Urinary bladder (tissue), 4 donors: ENCODE data around the gene RPE65. TPM values are rescaled to one million over a fixed set of nuclear protein-coding genes. Genes with fewer than 3 reads are reported as not detected.

ENCODE experiments used
- DNase-seq: peaks from one replicate; pipeline ENCODE4 v3.0.0-alpha.2; 2015; ENCODE audit errors: extremely low spot score
- H3K27ac ChIP-seq: one replicate; pipeline ENCODE4 v1.5.1; 2013; ENCODE audit warnings: low read depth, mild to moderate bottlenecking, moderate library complexity
- H3K36me3 ChIP-seq: one replicate; pipeline ENCODE4 v1.6.1; 2013; ENCODE audit warnings: mild to moderate bottlenecking, moderate library complexity; ENCODE audit not compliant: insufficient read depth
- H3K4me1 ChIP-seq: one replicate; pipeline ENCODE4 v1.6.1; 2013; ENCODE audit warnings: mild to moderate bottlenecking, moderate library complexity; ENCODE audit not compliant: insufficient read depth
- H3K4me3 ChIP-seq: one replicate; pipeline ENCODE4 v1.5.1; 2013; ENCODE audit warnings: low read depth, low read length
- WGBS: extraction: QIAGEN DNeasy Blood & Tissue Kit; methylation state at CpG from one replicate; pipeline ENCODE4 v1.1.7; 2013; 5-methylcytosine and 5-hydroxymethylcytosine counted together
- polyA plus RNA-seq: library from polyadenylated mRNA; stranded (reverse); fragments of 200-250 nt; gene quantifications from one replicate; pipeline ENCODE4 v1.2.3, GENCODE V29; 2013
- total RNA-seq: library from RNA; depleted of rRNA; stranded (reverse); fragments of >200 nt; gene quantifications from one replicate; pipeline ENCODE4 v1.2.3, GENCODE V29; 2014
- donor health status: healthy with polysubstance abuse.
- donor health status: healthy.

Gene RPE65
- total and polyA plus RNA-seq, 2 donors, result 0.89 to 9.9 TPM

DNA sequence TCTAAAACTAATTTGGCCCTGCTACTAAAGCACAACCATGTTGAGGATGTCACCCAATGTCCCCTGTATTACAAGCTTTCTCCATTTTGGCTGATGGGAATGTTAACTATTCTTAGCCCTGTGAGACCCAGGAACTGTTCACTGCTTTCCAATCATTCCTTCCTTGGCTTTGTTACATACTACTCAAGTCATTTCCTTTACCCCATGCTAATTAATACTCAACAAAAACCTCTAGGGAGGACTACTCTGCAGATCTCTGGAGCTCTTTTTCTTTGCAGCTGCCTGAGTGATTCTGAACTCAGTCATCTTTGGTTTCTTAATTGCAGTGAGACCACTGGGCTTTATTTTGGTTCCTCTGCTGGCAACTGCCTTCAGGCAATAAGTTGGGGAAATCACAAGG lies 23.3 kb upstream of the RPE65 start:
- DNase-seq, result no peak
- Histone ChIP-seq H3K4me1 (no peaks in the 10 kb centered on the region), H3K4me3 (no peak overlapping the region), H3K27ac (no peak overlapping the region), H3K36me3 (no peaks in the 10 kb centered on the region)

DNA sequence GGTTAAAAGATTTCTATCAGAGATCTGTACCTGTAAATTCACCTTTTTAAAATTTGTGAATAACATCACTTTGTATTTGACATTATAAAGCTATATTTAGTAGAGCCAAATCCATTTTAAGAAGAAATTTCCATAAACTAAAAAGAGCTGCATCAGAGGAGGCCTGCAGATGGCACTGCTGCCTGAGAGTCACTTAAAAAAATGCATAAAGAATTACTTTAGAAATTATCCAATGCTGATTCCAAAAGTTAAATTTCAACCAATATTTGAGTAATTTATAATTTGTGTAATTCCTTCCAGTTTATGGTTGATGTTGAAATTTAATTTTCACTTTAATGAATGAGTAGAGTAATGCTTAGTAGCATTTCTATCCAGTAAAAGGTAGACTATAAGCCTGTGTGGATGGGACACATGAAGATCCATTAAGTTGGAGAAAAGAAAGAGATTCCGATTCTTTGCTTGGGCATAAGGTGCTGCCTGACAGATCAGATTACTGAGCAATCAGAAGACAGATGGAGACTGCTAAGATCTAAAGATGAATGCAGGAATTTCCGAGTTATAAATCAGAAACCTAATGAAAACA lies 20.7 kb upstream of the RPE65 start:
- H3K4me3 ChIP-seq, result no peak overlapping the region
- no peak overlapping the region for H3K27ac ChIP-seq
- 83% methylated on average over 2 of the region's 2 CpGs for WGBS

DNA sequence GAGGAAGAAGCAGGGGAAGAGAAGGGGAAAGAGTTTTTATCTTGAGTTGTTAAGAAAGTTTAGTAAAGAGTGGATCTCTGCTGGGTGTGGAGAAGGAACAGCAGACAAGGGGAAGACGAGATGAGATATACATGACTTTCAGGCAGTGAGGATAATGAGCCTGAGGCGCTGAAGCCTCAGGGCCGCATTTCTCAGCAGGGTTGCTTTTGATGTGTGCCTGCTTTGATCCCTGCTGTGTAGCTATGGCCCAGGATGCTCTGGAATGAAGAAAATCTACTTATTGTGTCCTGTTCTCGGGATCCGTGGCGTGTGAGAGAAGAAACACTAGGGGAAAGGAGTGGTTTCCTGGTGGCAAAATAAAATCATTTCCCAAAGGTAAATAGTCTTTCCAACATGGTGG lies 15.1 kb upstream of the RPE65 start:
- Histone ChIP-seq H3K4me3 (no peak overlapping the region), H3K36me3 (no peaks in the 10 kb centered on the region), H3K27ac (no peak overlapping the region), H3K4me1 (no peaks in the 10 kb centered on the region)
- DNase-seq, result no peak
- 62% methylated on average over 6 of the region's 6 CpGs for WGBS

More for the DNA sequence above, 20.7 kb upstream of the RPE65 start:
- DNase-seq, result no peak
- no peaks in the 10 kb centered on the region for H3K36me3 ChIP-seq
- no peaks in the 10 kb centered on the region for H3K4me1 ChIP-seq

DNA sequence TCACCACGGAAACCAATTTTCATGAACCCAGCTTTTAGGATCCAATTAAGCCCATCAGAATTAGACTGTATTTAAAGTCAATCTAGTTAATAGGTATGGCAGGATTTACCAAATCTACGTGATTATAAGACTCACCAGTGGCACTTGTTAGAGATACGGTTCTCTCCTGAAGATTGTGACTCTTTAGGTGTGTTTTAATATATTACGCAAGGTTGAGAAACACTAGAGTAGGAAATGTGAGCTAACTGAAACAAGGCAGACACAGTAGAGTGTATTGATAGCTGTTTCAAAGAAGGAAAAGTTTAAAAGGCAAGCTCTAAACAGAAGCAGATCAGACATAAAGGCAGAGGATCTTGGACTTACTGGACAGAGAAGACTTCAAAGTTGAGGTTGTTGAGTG lies 11.2 kb upstream of the RPE65 start:
- Histone ChIP-seq H3K36me3 (no peaks in the 10 kb centered on the region), H3K4me1 (no peaks in the 10 kb centered on the region), H3K27ac (no peak overlapping the region), H3K4me3 (no peak overlapping the region)
- no peak for DNase-seq
- WGBS, result 87% methylated on average over 4 of the region's 4 CpGs

DNA sequence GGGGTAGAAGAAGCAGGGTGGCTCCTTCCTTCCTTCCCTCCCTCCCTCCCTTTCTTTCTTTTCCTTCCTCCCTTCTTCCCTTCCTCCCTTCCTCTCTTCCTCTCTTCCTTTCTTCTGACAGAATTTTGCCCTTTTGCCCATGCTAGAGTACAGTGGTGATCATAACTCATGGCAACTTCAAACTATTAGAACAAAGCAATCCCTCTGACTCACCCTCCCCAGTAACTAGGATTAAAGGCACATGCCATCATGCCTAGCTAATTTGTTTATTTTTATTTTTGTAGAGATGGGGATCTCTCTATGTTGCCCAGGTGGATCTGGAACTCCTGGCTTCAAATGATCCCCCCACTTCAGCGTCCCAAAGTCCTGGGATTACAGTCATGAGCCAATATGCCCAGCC lies 10.0 kb upstream of the RPE65 start:
- Histone ChIP-seq H3K4me1 (no peaks in the 10 kb centered on the region), H3K36me3 (no peaks in the 10 kb centered on the region), H3K4me3 (no peak overlapping the region), H3K27ac (no peak overlapping the region)
- no peak for DNase-seq
- WGBS, result 92% methylated on average over 1 of the region's 1 CpG

DNA sequence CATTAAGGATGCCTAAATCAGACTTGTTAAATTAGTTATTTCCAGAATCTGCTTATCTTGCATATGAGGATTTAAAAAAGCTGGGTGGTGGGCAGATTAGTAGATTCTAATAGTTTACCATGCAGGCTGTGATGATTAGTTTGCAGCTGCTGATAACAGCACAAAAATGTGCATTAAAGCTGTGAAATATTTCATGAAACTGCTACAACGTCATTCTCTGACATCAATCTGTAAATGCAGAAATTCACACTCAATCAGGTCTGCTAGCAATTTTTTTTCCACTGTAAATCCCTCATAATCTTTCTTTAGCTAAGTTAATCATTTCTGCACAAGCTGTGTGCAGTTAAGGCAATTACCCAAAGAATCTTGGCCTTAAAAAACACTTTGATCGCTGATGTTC lies 9.3 kb upstream of the RPE65 start:
- no peaks in the 10 kb centered on the region for H3K36me3 ChIP-seq
- no peak overlapping the region for H3K27ac ChIP-seq
- DNase-seq, result no peak
- no peaks in the 10 kb centered on the region for H3K4me1 ChIP-seq
- 75% methylated on average over 2 of the region's 2 CpGs for WGBS
- no peak overlapping the region for H3K4me3 ChIP-seq

DNA sequence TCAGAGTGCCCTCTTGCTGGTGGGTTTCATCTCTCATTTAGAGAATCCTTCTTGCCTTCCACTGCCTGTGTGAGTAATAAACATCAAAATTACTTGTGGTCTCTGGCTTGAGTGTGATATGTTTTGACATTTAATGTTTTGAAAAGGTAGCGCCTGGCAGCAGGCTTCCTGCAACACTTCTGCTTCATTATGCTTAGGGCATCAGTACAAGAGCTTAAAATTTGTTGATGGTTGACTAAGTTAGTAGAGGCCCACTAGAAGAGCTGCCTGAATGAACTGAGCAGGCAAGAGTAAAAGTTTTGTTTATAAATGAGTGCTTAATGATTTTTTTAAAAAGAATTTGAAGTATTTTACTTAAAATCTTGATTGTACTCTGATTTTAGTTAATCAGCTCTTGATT lies 6.4 kb upstream of the RPE65 start:
- no peak for DNase-seq
- Histone ChIP-seq H3K27ac (no peak overlapping the region), H3K36me3 (no peaks in the 10 kb centered on the region), H3K4me3 (no peak overlapping the region), H3K4me1 (no peaks in the 10 kb centered on the region)
- WGBS, result 85% methylated on average over 1 of the region's 1 CpG

DNA sequence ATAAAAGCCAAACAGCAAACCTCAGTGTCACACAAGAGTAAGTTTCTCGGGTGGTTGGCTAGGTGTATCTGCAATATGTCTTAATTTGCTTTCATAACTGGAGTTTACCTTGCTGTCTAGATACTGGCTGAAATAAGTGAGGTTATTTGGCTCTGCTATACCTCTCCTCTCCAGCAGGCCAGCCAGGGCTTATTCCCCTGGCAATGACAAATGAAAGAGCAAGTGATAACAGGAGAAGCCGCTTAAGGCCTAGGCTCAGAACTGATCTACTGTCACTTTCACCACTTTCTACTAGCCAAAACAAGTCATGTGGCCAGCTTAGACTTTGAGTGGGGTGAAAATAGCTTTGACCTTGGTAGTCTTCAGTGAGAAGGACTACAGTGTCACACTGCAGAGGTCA lies 4.8 kb upstream of the RPE65 start:
- no peak overlapping the region for H3K4me3 ChIP-seq
- H3K36me3 ChIP-seq, result no peaks in the 10 kb centered on the region
- no peak overlapping the region for H3K27ac ChIP-seq
- no peak for DNase-seq
- 71% methylated on average over 2 of the region's 2 CpGs for WGBS
- no peaks in the 10 kb centered on the region for H3K4me1 ChIP-seq

DNA sequence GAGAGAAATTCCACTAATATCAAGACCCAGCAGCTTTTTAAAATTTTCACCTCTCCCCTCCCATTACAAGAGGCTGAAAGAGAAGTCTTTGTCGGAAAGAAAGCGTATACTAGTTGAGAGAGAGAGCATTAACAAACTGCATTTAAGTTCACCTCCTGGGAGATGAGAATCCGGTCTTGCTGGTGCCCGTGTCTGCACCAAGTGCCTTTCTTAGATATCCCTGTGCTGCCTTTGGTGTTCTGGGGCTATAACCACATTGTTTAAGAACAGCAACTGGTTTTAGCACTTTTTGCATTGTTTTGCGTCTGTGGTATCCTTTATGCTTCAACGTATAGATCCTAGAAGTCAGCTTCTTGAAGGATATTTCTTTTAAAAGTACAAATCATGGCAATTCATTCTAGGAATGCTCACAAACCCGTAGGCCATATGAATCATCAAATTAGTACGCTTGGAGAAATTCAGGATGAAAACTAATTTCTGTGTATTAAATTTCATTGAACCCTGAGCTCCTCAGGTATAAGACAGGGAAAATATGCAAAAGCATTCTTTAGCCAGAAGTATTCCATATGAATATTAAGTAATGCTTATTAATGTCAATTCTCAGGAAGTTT lies 3.4 kb upstream of the RPE65 start:
- Histone ChIP-seq H3K27ac (no peak overlapping the region), H3K4me3 (no peak overlapping the region), H3K36me3 (no peaks in the 10 kb centered on the region), H3K4me1 (no peaks in the 10 kb centered on the region)
- no peak for DNase-seq
- whole genome bisulfite sequencing, result 90% methylated on average over 8 of the region's 8 CpGs

DNA sequence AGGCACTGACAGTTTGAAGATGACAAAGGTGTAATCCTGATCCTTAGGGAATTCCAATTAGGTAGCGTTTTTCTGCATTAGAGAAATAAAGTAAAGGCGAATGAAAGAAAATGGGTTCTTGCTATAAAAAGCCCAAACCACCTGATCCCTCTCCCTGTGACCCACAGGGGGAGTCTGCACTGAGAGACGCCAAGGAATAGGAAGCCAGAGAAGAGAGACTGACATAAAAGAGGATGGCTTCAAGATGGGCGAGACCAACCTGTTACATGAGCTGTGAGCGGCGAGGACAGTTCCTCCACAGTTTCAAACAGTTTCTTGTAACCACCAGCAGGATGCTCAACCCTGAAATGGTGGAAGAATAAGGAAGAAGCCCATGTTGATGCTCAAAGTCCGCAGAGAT lies 1.4 kb downstream of the RPE65 start:
- 83% methylated on average over 7 of the region's 7 CpGs for WGBS

DNA sequence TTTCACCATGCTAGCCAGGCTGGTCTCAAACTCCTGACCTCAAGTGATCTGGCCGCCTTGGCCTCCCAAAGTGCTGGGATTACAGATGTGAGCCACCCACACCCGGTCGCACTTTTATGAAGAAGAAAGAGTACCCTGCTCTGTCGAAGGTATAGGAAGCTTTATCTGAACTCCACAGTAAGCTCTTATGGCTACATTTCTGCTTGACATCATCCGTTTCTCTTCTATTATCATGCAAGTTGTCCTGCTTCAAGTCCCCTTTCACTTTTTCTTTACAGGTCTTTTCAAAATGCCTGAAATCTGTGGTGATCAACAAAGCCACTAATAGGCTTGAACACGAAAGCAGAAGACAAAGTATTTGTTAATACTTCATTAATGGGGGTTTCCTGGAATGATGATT lies 4.0 kb downstream of the RPE65 start:
- WGBS, result 91% methylated on average over 6 of the region's 6 CpGs
- Histone ChIP-seq H3K4me1 (no peaks in the 10 kb centered on the region), H3K36me3 (no peaks in the 10 kb centered on the region), H3K27ac (no peak overlapping the region), H3K4me3 (no peak overlapping the region)
- DNase-seq, result no peak

More for the DNA sequence above, 1.4 kb downstream of the RPE65 start:
- H3K4me1 ChIP-seq, result no peaks in the 10 kb centered on the region
- DNase-seq, result no peak
- H3K27ac ChIP-seq, result no peak overlapping the region
- no peaks in the 10 kb centered on the region for H3K36me3 ChIP-seq
- no peak overlapping the region for H3K4me3 ChIP-seq

DNA sequence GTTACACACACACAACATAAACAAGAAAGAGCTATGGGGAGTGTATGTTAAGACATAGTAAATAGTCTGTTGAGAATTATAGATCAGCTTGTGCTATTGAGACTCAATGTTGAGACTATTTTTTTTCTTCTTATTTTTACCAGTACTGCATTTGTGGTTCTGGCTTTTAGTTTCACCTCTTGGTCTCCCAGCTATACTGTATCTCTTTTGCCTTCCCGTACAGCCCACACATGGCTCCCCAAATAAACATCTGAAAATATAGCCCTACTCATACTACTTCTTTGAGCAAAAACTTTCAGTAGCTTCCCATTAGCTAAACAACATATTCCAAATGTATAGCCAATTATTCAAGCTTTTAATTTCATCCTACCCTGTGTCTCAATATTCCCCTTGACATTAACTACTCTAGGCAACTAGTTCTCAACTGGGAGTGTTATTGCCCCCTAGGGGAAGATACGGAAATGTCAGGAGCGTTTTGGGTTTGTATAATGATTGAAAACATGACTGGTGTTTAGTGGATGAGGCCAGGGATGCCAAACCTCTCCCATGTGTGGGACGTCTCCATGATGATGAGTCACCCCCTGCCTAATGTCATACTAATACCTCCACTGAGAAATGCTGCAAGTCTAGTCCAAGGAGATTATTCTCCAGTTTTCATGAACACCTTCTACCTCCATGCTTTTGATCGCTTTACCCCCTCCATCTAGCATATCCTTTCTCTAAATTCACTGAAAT lies 6.8 kb downstream of the RPE65 start:
- H3K4me1 ChIP-seq, result no peaks in the 10 kb centered on the region
- H3K27ac ChIP-seq, result no peak overlapping the region
- WGBS, result 44% methylated on average over 5 of the region's 5 CpGs
- H3K4me3 ChIP-seq, result no peak overlapping the region
- no peaks in the 10 kb centered on the region for H3K36me3 ChIP-seq
- DNase-seq, result no peak

DNA sequence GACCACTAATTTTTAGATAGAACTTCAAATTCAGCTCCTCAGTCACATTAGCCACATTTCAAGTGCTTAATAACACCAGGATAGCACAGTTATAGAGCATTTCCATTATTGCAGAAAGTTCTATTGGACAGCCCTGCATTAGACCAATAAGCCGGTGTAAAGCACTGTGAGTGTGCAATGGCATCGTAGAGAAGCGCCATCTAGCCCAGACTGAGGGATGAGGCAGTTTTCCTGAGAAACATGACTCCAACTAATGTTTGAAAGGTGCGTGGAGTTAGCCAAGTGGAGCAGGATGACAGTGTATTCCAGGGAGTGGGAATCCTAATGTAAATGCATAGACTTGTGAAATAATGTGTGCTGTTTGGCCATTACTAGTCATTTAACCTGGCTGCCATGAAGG lies 7.7 kb downstream of the RPE65 start:
- Histone ChIP-seq H3K36me3 (no peaks in the 10 kb centered on the region), H3K4me3 (no peak overlapping the region), H3K27ac (no peak overlapping the region), H3K4me1 (no peaks in the 10 kb centered on the region)
- no peak for DNase-seq
- WGBS, result 85% methylated on average over 4 of the region's 4 CpGs

DNA sequence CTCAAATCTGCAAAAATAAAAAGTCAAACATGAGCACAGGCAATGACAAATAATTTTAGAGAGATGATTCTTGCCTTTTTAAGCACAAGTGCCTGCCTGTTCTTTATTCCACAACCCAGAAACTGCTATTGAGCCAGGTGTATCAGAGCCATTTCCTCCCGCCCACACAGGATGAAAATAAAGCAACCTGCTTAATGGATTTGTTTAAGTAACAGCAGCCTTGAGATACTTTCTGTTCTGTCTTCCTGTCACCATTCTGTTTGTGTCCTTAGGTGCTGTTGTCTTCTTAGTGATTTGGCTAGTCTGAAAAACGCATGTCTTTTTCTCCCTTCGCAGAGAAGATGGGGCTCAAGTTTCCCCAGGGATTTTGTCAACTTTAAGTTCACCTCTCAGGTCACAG lies 11.4 kb downstream of the RPE65 start:
- Histone ChIP-seq H3K4me3 (no peak overlapping the region), H3K4me1 (no peaks in the 10 kb centered on the region), H3K27ac (no peak overlapping the region), H3K36me3 (no peaks in the 10 kb centered on the region)
- DNase-seq, result no peak
- whole genome bisulfite sequencing, result 77% methylated on average over 3 of the region's 3 CpGs
